Measurements from ENCODE around the gene TCERG1.

Gene TCERG1

DNA sequence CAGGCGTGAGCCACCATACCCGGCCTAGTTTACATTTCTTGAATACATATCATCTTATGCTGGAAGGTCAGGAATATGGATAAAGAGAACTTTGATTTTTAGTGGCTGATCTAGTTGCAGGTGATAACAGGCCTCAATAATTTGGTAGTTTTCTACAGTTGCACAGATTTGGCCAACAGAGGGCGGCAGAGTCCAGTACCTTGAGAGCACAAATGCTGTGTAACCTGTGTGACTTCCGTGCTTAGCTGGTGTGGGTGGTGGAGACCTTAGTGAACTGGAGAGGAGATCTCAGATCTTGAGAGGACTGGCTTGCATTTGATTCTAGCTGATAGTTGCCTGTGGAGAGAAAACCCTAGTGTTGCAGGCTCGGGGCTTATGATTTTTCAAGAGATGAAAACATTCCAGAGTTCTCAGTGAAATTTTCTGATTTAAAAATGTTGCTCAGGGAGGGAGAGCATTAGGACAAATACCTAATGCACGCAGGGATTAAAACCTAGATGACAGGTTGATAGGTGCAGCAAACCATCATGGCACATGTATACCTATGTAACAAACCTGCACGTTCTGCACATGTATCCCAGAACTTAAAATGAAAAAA is 86.2 kb downstream of the TCERG1 start:
- no peak overlapping the region for H3K4me3 ChIP-seq
- H3K36me3 ChIP-seq (ENCODE audit: insufficient read depth, low read length) = no peaks in the 10 kb centered on the region
- TF ChIP-seq FOXP2 (optimal IDR thresholded peaks at IDR 0.05; ENCODE audit: control extremely low read depth, extremely low read length, insufficient read depth) (no peak), POLR2AphosphoS5 (IDR thresholded peaks at IDR 0.05; ENCODE audit: borderline replicate concordance, low read depth, low read length) (no peak), EZH2 (IDR thresholded peaks at IDR 0.05) (no peak)
- H3K9me3 ChIP-seq (ENCODE audit: low read depth, low read length) = no peaks in the 10 kb centered on the region
- no peak for DNase-seq (ENCODE audit: low read depth, low spot score)
- H3K9ac ChIP-seq (ENCODE audit: insufficient read length) = no peak overlapping the region
- H3K27ac ChIP-seq = no peak overlapping the region

DNA sequence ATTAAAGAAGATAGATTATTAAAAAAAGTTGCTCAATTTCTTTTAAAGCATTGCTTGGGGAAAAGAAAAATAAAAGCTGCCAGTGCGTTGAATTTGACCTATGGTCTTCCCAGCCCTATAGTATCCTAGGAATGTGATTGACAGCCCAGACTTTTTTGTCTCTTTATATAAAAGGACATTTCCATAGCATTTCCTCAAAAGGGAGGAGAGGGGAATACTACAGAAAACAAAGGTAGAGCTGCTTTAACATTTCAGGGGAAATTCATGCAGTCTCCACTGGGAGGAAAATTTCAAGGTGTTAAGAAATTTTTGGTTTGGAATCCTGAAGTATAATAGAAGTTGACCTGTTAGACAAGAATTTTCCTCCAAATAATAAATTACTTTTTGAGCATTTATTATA is 86.7 kb downstream of the TCERG1 start:
- Histone ChIP-seq H3K27ac (no peak overlapping the region), H3K9me3 (ENCODE audit: low read depth, low read length) (no peaks in the 10 kb centered on the region), H3K36me3 (ENCODE audit: insufficient read depth, low read length) (no peaks in the 10 kb centered on the region), H3K4me3 (no peak overlapping the region), H3K9ac (ENCODE audit: insufficient read length) (no peak overlapping the region)
- TF ChIP-seq POLR2AphosphoS5 (IDR thresholded peaks at IDR 0.05; ENCODE audit: borderline replicate concordance, low read depth, low read length) (no peak), FOXP2 (optimal IDR thresholded peaks at IDR 0.05; ENCODE audit: control extremely low read depth, extremely low read length, insufficient read depth) (no peak), EZH2 (IDR thresholded peaks at IDR 0.05) (no peak)
- no peak for DNase-seq (ENCODE audit: low read depth, low spot score)

- no peak for DNase-seq (ENCODE audit: low read depth, low spot score)
- H3K9ac ChIP-seq (ENCODE audit: insufficient read length) = no peak overlapping the region
- no peak overlapping the region for H3K27ac ChIP-seq
- no peaks in the 10 kb centered on the region for H3K36me3 ChIP-seq (ENCODE audit: insufficient read depth, low read length)
- no peaks in the 10 kb centered on the region for H3K9me3 ChIP-seq (ENCODE audit: low read depth, low read length)
- TF ChIP-seq FOXP2 (optimal IDR thresholded peaks at IDR 0.05; ENCODE audit: control extremely low read depth, extremely low read length, insufficient read depth) (no peak), EZH2 (IDR thresholded peaks at IDR 0.05) (no peak), POLR2AphosphoS5 (IDR thresholded peaks at IDR 0.05; ENCODE audit: borderline replicate concordance, low read depth, low read length) (no peak)
- no peak overlapping the region for H3K4me3 ChIP-seq
These were observed 91.3 kb downstream of the TCERG1 start for GRCh38 chr5:146538432-146538831.

DNA sequence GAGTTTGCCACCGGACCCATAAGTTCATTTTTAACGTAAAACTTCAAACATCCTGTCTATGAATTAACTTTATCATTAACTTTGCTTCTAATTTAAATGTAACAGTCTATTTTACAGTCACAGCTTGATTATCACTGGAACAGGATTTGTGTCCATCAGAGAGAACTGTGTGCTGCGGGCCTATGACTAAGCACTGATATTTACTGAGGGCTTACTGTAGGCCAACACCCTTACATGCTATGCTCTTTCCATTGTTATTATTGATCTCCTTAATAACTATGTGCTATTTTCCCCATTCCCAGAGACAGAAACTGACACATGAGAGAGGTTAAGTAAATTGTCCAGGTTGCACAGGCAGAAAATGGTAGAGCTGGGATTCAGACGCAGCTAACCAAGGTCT is 92.8 kb downstream of the TCERG1 start:
- no peaks in the 10 kb centered on the region for H3K9me3 ChIP-seq (ENCODE audit: low read depth, low read length)
- H3K36me3 ChIP-seq (ENCODE audit: insufficient read depth, low read length) = no peaks in the 10 kb centered on the region
- TF ChIP-seq FOXP2 (optimal IDR thresholded peaks at IDR 0.05; ENCODE audit: control extremely low read depth, extremely low read length, insufficient read depth) = no peak
- no peak for TF ChIP-seq POLR2AphosphoS5 (IDR thresholded peaks at IDR 0.05; ENCODE audit: borderline replicate concordance, low read depth, low read length)
- TF ChIP-seq EZH2 (IDR thresholded peaks at IDR 0.05) = no peak
- no peak overlapping the region for H3K27ac ChIP-seq
- no peak overlapping the region for H3K9ac ChIP-seq (ENCODE audit: insufficient read length)
- DNase-seq (ENCODE audit: low read depth, low spot score) = no peak
- H3K4me3 ChIP-seq = no peak overlapping the region

DNA sequence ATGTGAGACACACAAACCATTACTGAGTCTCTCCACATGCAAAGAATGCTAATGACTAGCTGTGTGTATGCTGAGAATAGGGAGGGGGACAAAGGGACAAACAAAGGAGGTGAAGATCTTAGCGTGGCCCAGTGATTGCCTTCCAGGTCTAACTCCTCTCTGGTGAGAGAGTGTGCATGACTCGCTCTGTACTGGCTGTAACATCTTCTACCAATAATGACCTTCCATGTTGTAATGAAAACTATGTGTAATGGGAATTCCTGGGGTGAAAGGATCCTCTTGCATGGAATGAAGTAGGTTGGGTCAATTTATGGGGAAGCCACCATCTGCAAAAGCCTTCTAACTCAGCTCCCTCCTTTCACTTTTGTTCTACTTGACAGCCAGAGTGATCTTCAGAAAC is 93.3 kb downstream of the TCERG1 start:
- no peaks in the 10 kb centered on the region for H3K9me3 ChIP-seq (ENCODE audit: low read depth, low read length)
- H3K9ac ChIP-seq (ENCODE audit: insufficient read length) = no peak overlapping the region
- H3K27ac ChIP-seq = no peak overlapping the region
- H3K4me3 ChIP-seq = no peak overlapping the region
- H3K36me3 ChIP-seq (ENCODE audit: insufficient read depth, low read length) = no peaks in the 10 kb centered on the region
- TF ChIP-seq FOXP2 (optimal IDR thresholded peaks at IDR 0.05; ENCODE audit: control extremely low read depth, extremely low read length, insufficient read depth) = no peak
- no peak for TF ChIP-seq POLR2AphosphoS5 (IDR thresholded peaks at IDR 0.05; ENCODE audit: borderline replicate concordance, low read depth, low read length)
- TF ChIP-seq EZH2 (IDR thresholded peaks at IDR 0.05) = no peak
- DNase-seq (ENCODE audit: low read depth, low spot score) = no peak

GRCh38 chr5:146541958-146542849 is 95.1 kb downstream of the TCERG1 start:
- Histone ChIP-seq H3K36me3 (ENCODE audit: insufficient read depth, low read length) (no peaks in the 10 kb centered on the region), H3K9ac (ENCODE audit: insufficient read length) (no peak overlapping the region), H3K27ac (no peak overlapping the region), H3K4me3 (no peak overlapping the region), H3K9me3 (ENCODE audit: low read depth, low read length) (no peaks in the 10 kb centered on the region)
- TF ChIP-seq EZH2 (IDR thresholded peaks at IDR 0.05) = no peak
- DNase-seq (ENCODE audit: low read depth, low spot score) = no peak

- no peak for DNase-seq (ENCODE audit: low read depth, low spot score)
- H3K27ac ChIP-seq = no peak overlapping the region
- H3K9me3 ChIP-seq (ENCODE audit: low read depth, low read length) = no peaks in the 10 kb centered on the region
- H3K4me3 ChIP-seq = no peak overlapping the region
- H3K9ac ChIP-seq (ENCODE audit: insufficient read length) = no peak overlapping the region
- H3K36me3 ChIP-seq (ENCODE audit: insufficient read depth, low read length) = no peaks in the 10 kb centered on the region
- TF ChIP-seq EZH2 (IDR thresholded peaks at IDR 0.05) = no peak
- TF ChIP-seq POLR2AphosphoS5 (IDR thresholded peaks at IDR 0.05; ENCODE audit: borderline replicate concordance, low read depth, low read length) = no peak
- no peak for TF ChIP-seq FOXP2 (optimal IDR thresholded peaks at IDR 0.05; ENCODE audit: control extremely low read depth, extremely low read length, insufficient read depth)
These were observed 97.1 kb downstream of the TCERG1 start for GRCh38 chr5:146544232-146544631.

GRCh38 chr5:146548781-146549449 is 101.8 kb downstream of the TCERG1 start:
- H3K27ac ChIP-seq = no peak overlapping the region
- no peaks in the 10 kb centered on the region for H3K36me3 ChIP-seq (ENCODE audit: insufficient read depth, low read length)
- no peak for DNase-seq (ENCODE audit: low read depth, low spot score)
- TF ChIP-seq EZH2 (IDR thresholded peaks at IDR 0.05) (no peak), FOXP2 (optimal IDR thresholded peaks at IDR 0.05; ENCODE audit: control extremely low read depth, extremely low read length, insufficient read depth) (no peak)
- H3K9ac ChIP-seq (ENCODE audit: insufficient read length) = no peak overlapping the region
- no peak overlapping the region for H3K4me3 ChIP-seq
- no peaks in the 10 kb centered on the region for H3K9me3 ChIP-seq (ENCODE audit: low read depth, low read length)
